H9 (cell line): ENCODE data around the gene AP1S1. TPM values are rescaled to one million over a fixed set of nuclear protein-coding genes. Genes with fewer than 3 reads are reported as not detected.

ENCODE experiments used
- DNase-seq: peaks from one replicate; pipeline ENCODE4 v3.0.0-alpha.2; 2017
- H2AFZ ChIP-seq: one replicate; pipeline ENCODE4 v1.6.1; 2013; ENCODE audit warnings: mild to moderate bottlenecking, low read length, control low read depth, moderate library complexity
- H2AK5ac ChIP-seq: 2 replicates; pipeline ENCODE4 v1.6.1; 2013; ENCODE audit warnings: low read length, control low read depth, mixed read lengths; ENCODE audit not compliant: insufficient read length
- H2BK120ac ChIP-seq: one replicate; pipeline ENCODE4 v1.6.1; 2013; ENCODE audit warnings: low read depth, mild to moderate bottlenecking, low read length, control low read depth, inconsistent platforms; ENCODE audit not compliant: poor library complexity, severe bottlenecking
- H2BK12ac ChIP-seq: 2 replicates; pipeline ENCODE4 v1.6.1; 2013; ENCODE audit warnings: low read length, control low read depth, mixed read lengths, low read depth; ENCODE audit not compliant: insufficient read length
- H2BK15ac ChIP-seq: 2 replicates; pipeline ENCODE4 v1.6.1; 2013; ENCODE audit warnings: low read depth, low read length, control low read depth
- H2BK20ac ChIP-seq: one replicate; pipeline ENCODE4 v1.6.1; 2013; ENCODE audit warnings: low read depth, mild to moderate bottlenecking, low read length, control low read depth, inconsistent platforms; ENCODE audit not compliant: poor library complexity, severe bottlenecking
- H2BK5ac ChIP-seq: 2 replicates; pipeline ENCODE4 v1.6.1; 2013; ENCODE audit warnings: low read length, control low read depth, mixed read lengths; ENCODE audit not compliant: insufficient read length
- H3K14ac ChIP-seq: 2 replicates; pipeline ENCODE4 v1.6.1; 2013; ENCODE audit warnings: low read length, control low read depth; ENCODE audit not compliant: insufficient read depth
- H3K18ac ChIP-seq: 2 replicates; pipeline ENCODE4 v1.6.1; 2013; ENCODE audit warnings: low read depth, mild to moderate bottlenecking, mixed read lengths, low read length, control low read depth; ENCODE audit not compliant: insufficient read length
- H3K23ac ChIP-seq: 2 replicates; pipeline ENCODE4 v1.6.1; 2013; ENCODE audit warnings: low read length, control low read depth, mixed read lengths, low read depth; ENCODE audit not compliant: insufficient read length
- H3K23me2 ChIP-seq: 2 replicates; pipeline ENCODE4 v1.6.1; 2013; ENCODE audit warnings: low read depth, mild to moderate bottlenecking, mixed read lengths, low read length, control low read depth; ENCODE audit not compliant: insufficient read length, poor library complexity, severe bottlenecking
- H3K27ac ChIP-seq: 2 replicates; pipeline ENCODE4 v1.5.1; 2013; ENCODE audit warnings: low read length, control low read depth, mixed read lengths, low read depth; ENCODE audit not compliant: insufficient read length
- H3K27me3 ChIP-seq: 2 replicates; pipeline ENCODE4 v1.6.1; 2013; ENCODE audit warnings: low read length, control low read depth, inconsistent platforms; ENCODE audit not compliant: insufficient read depth
- H3K4ac ChIP-seq: 2 replicates; pipeline ENCODE4 v1.6.1; 2013; ENCODE audit warnings: low read depth, mild to moderate bottlenecking, control low read depth, inconsistent platforms, low read length, moderate library complexity
- H3K4me1 ChIP-seq: 2 replicates; pipeline ENCODE4 v1.6.1; 2013; ENCODE audit warnings: low read length, control low read depth, inconsistent platforms; ENCODE audit not compliant: insufficient read depth
- H3K4me2 ChIP-seq: 2 replicates; pipeline ENCODE4 v1.6.1; 2013; ENCODE audit warnings: low read length, control low read depth, mixed read lengths; ENCODE audit not compliant: insufficient read length, insufficient read depth
- H3K56ac ChIP-seq: 2 replicates; pipeline ENCODE4 v1.6.1; 2013; ENCODE audit warnings: low read depth, mild to moderate bottlenecking, mixed read lengths, low read length, control low read depth; ENCODE audit not compliant: insufficient read length
- H3K79me1 ChIP-seq: 2 replicates; pipeline ENCODE4 v1.6.1; 2013; ENCODE audit warnings: low read depth, mild to moderate bottlenecking, moderate library complexity, low read length, control low read depth, inconsistent platforms; ENCODE audit not compliant: insufficient read depth, poor library complexity, severe bottlenecking
- H3K79me2 ChIP-seq: 2 replicates; pipeline ENCODE4 v1.6.1; 2013; ENCODE audit warnings: low read length, control low read depth, inconsistent platforms; ENCODE audit not compliant: insufficient read depth
- H3K9ac ChIP-seq: 2 replicates; pipeline ENCODE4 v1.6.1; 2013; ENCODE audit warnings: low read length, control low read depth, mixed read lengths; ENCODE audit not compliant: insufficient read length; ENCODE audit errors: extremely low read depth
- H3K9me3 ChIP-seq: one replicate; pipeline ENCODE4 v1.6.1; 2013; ENCODE audit warnings: low read depth, low read length, inconsistent platforms; ENCODE audit not compliant: control insufficient read depth
- H3T11ph ChIP-seq: one replicate; pipeline ENCODE4 v1.6.1; 2013; ENCODE audit warnings: mild to moderate bottlenecking, low read length, control low read depth, inconsistent platforms
- H4K20me1 ChIP-seq: one replicate; pipeline ENCODE4 v1.6.1; 2013; ENCODE audit not compliant: control insufficient read depth, insufficient read length, insufficient read depth
- H4K5ac ChIP-seq: 2 replicates; pipeline ENCODE4 v1.6.1; 2013; ENCODE audit warnings: low read depth, mild to moderate bottlenecking, mixed read lengths, low read length, control low read depth; ENCODE audit not compliant: insufficient read length
- H4K8ac ChIP-seq: replicated peaks from 2 replicates; pipeline ENCODE4 v1.6.1; 2013; ENCODE audit warnings: low read length, control low read depth, mixed read lengths, low read depth; ENCODE audit not compliant: insufficient read length
- H4K91ac ChIP-seq: 2 replicates; pipeline ENCODE4 v1.6.1; 2013; ENCODE audit warnings: low read depth, mild to moderate bottlenecking, moderate library complexity, mixed read lengths, low read length, control low read depth; ENCODE audit not compliant: insufficient read length
- H3K27ac Mint-ChIP-seq, 3 experiments: 2 replicates in 2 of 3; 3 replicates in 1 of 3; pipeline ENCODE4 v1.8.0; 2020 to 2021; ENCODE audit warnings: mixed read lengths in 3 of 3, mild to moderate bottlenecking in 1 of 3, moderate library complexity in 1 of 3
- H3K27me3 Mint-ChIP-seq: 2 replicates; pipeline ENCODE4 v1.8.0; 2021; ENCODE audit warnings: low read depth, mild to moderate bottlenecking, moderate library complexity, mixed read lengths
- H3K36me3 Mint-ChIP-seq, 3 experiments: 2 replicates in 2 of 3; 3 replicates in 1 of 3; pipeline ENCODE4 v1.8.0; 2020 to 2021; ENCODE audit warnings: low read depth in 3 of 3, mixed read lengths in 3 of 3; ENCODE audit not compliant: insufficient read depth in 1 of 3
- H3K4me1 Mint-ChIP-seq, 2 experiments: 2 replicates each; pipeline ENCODE4 v1.8.0; 2020; ENCODE audit warnings: mixed read lengths in 2 of 2
- H3K4me3 Mint-ChIP-seq, 2 experiments: 2 replicates in 1 of 2; 3 replicates in 1 of 2; pipeline ENCODE4 v1.8.0; 2020 to 2021; ENCODE audit warnings: mild to moderate bottlenecking in 2 of 2, mixed read lengths in 2 of 2, moderate library complexity in 1 of 2
- H3K9me3 Mint-ChIP-seq, 2 experiments: 2 replicates in 1 of 2; 3 replicates in 1 of 2; pipeline ENCODE4 v1.8.0; 2020; ENCODE audit warnings: mild to moderate bottlenecking in 2 of 2, mixed read lengths in 2 of 2, moderate library complexity in 1 of 2
- WGBS: extraction: QIAGEN DNeasy Blood & Tissue Kit; methylation state at CpG from one replicate; pipeline ENCODE4 v1.1.7; 2013; ENCODE audit warnings: missing lambda C conversion rate, low lambda C conversion rate, mixed read lengths; ENCODE audit not compliant: insufficient read length; ENCODE audit errors: extremely low coverage; 5-methylcytosine and 5-hydroxymethylcytosine counted together
- total RNA-seq: library from RNA; stranded (reverse); gene quantifications from 2 replicates; pipeline ENCODE4 v1.2.1, GENCODE V29; 2021
- TF ChIP-seq, protein P1 (sequence below): fragments of 200-600 bp; sonication (generic); conservative IDR thresholded peaks from 3 replicates; pipeline ENCODE4 v1.8.0; 2021; ENCODE audit warnings: antibody characterized with exemption, mild to moderate bottlenecking

Gene AP1S1
- total RNA-seq, 1 experiment from 2014 or later, result 65.2 TPM

- H3K27ac Mint-ChIP-seq, result no peak overlapping the region
Measured at GRCh38 chr7:101113836-101114235, 40.4 kb upstream of the AP1S1 start.

More at GRCh38 chr7:101113836-101114235, 40.4 kb upstream of the AP1S1 start:
- Histone ChIP-seq H3T11ph (no peak overlapping the region), H3K27ac (no peak overlapping the region), H2BK12ac (no peak overlapping the region), H4K5ac (no peak overlapping the region), H4K8ac (no peak overlapping the region), H3K79me1 (no peaks in the 10 kb centered on the region), H3K23me2 (no peaks in the 10 kb centered on the region), H3K27me3 (no peaks in the 10 kb centered on the region), H4K20me1 (no peaks in the 10 kb centered on the region), H2BK120ac (no peak overlapping the region), H4K91ac (no peak overlapping the region), H2AFZ (no peak overlapping the region), H3K14ac (no peak overlapping the region), H3K18ac (no peak overlapping the region), H2AK5ac (no peak overlapping the region), H2BK15ac (no peak overlapping the region), H2BK5ac (no peak overlapping the region), H3K4me2 (no peak overlapping the region), H3K4ac (no peak overlapping the region), H3K23ac (no peak overlapping the region), H3K56ac (no peak overlapping the region), H3K4me1 (no peaks in the 10 kb centered on the region; the same call in 1 of the 2 replicates), H3K9me3 (no peaks in the 10 kb centered on the region), H2BK20ac (no peak overlapping the region), H3K79me2 (no peaks in the 10 kb centered on the region), H3K9ac (no peak overlapping the region)
- Mint-ChIP-seq H3K9me3 (no peaks in the 10 kb centered on the region), H3K4me3 (no peak overlapping the region), H3K36me3 (no peaks in the 10 kb centered on the region; a peak in 1 of 7 replicates), H3K4me1 (peaks cover 4 to 9% of the 10 kb centered on the region in 2 experiments; a peak in 2 of 4 replicates), H3K27me3 (no peaks in the 10 kb centered on the region)
- no peak for DNase-seq
- no CpG with 5 or more reads among the region's 11 CpGs for WGBS
- TF ChIP-seq, protein P1, sequence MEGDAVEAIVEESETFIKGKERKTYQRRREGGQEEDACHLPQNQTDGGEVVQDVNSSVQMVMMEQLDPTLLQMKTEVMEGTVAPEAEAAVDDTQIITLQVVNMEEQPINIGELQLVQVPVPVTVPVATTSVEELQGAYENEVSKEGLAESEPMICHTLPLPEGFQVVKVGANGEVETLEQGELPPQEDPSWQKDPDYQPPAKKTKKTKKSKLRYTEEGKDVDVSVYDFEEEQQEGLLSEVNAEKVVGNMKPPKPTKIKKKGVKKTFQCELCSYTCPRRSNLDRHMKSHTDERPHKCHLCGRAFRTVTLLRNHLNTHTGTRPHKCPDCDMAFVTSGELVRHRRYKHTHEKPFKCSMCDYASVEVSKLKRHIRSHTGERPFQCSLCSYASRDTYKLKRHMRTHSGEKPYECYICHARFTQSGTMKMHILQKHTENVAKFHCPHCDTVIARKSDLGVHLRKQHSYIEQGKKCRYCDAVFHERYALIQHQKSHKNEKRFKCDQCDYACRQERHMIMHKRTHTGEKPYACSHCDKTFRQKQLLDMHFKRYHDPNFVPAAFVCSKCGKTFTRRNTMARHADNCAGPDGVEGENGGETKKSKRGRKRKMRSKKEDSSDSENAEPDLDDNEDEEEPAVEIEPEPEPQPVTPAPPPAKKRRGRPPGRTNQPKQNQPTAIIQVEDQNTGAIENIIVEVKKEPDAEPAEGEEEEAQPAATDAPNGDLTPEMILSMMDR, result no peak
